NCI-H146 treated with DMSO at 0.1 percent for 48 hours (cell line): ENCODE measurements around the gene ORAI1.

Source experiments
- DNase-seq: peaks from one replicate; lab custom pipeline; 2025; ENCODE audit not compliant: unreplicated experiment; lab: John Stamatoyannopoulos, UW

Gene ORAI1

DNA sequence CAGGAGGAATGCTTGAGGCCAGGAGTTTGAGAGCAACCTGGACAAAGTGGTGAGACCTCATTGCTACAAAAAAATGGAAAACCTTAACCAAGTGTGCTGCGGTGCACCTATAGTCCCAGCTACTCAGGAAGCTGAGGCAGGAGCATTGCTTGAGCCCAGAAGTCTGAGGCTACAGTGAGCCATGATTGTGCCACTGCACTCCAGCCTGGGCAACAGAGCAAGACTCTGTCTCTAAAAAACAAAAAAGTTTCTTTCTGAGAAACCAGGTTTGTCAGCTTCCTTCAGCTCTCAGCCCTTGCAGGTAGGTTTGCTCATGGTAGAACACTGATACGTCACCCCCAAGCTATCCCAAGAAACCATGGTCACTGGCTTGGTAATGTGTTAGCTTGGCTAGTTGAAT is 63.1 kb downstream of the ORAI1 start:
- no peak for DNase-seq
